Activated CD8-positive, alpha-beta memory T cell treated with anti-CD3 and anti-CD28 coated beads for 36 hours (primary cell): ENCODE data around the gene TRAM2. TPM values are rescaled to one million over a fixed set of nuclear protein-coding genes. Genes with fewer than 3 reads are reported as not detected.

Experiments used
- CTCF ChIA-PET: fragments of 350-600 bp; sonication (Branson Sonifier 250); formaldehyde crosslinking; loops from one replicate; lab custom pipeline; 2021; ENCODE audit warnings: antibody characterized with exemption; lab: Charles Lee
- POLR2A ChIA-PET: fragments of 350-600 bp; sonication (Branson Sonifier 250); formaldehyde crosslinking; loops from one replicate; lab custom pipeline; 2021; ENCODE audit warnings: antibody characterized with exemption; lab: Charles Lee
- total RNA-seq, 2 experiments: library from RNA; stranded (reverse); gene quantifications; one replicate each; pipeline ENCODE4 v1.2.3, GENCODE V29; 2021

The TRAM2 gene
- total RNA-seq, 2 experiments from 2014 or later: 2.6 to 2.7 TPM

DNA sequence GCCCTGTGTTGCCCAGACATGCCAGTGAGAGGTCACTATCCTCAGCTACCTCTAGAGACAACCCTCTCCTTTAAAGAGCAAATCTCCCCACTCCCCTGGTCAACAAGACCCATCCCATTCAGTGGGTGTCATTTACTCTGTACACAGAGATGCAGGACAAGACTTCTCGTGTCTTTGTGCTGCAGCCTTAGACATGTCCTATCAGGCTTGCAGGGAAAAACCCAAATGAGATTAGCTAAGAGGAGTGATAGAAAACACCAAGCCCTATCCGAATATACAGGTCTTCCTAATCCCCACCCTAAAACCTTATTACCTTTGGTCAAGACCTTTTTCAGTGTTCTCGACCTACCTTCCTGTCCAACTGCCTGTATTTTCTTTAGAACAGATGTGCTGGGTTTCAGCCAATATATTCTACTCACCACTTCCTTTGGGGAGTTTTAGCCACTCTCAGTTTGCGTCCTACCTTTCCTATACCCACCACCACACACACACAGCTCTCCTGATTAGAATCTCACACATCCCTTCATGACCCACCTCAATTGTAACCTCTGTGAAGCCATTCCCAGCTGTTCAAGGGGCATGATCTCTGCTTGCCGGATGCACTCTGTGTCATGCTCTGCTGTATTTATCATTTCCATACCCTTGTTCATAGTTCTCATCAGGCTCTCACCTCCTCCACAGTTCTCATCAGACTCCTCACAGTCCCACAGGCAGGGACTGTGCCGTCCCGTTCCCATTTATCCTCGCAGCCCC, 39.7 kb downstream of the TRAM2 start:
- CTCF ChIA-PET: interaction anchor here (0.5 to 2.1 kb wide), 2 partner anchors 26 to 38 kb away, joined by 3 to 6 read pairs; no protein-coding TSS in a partner anchor

DNA sequence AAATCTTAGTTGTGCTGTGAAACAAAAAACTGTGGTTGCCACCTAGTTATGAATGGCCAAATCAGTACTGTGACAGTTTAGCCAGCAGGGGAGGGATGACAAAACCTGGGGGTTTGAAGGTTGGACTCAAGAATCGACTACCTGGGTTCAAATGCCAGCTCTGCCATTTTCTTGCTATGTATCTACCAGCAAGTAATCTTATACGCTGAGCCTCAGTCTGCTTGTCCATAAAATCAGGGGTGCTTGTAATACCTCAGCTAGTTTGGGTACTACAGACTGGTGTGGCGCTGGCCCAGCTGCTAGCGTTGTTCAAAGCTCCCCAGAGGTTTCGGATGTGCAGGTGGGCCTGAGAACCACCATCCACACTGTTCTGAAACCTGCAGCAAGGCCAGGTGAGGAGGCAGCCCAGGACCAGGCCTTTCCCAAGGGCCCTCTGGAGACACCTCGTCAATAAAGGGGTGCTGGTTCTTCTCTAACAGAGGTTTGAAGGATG, 40.4 kb downstream of the TRAM2 start:
- CTCF ChIA-PET: interaction anchor here (2.1 kb wide), 1 partner anchor 39 kb away, joined by 6 read pairs; no protein-coding TSS in a partner anchor
- POLR2A ChIA-PET: interaction anchor here (1.4 kb wide), 1 partner anchor 40 kb away, joined by 4 read pairs; the partner anchor contains the start of gene TRAM2

More for the DNA sequence above, 39.7 kb downstream of the TRAM2 start:
- POLR2A ChIA-PET: interaction anchor here (1.4 kb wide), 1 partner anchor 39 kb away, joined by 4 read pairs; the partner anchor contains the start of gene TRAM2

DNA sequence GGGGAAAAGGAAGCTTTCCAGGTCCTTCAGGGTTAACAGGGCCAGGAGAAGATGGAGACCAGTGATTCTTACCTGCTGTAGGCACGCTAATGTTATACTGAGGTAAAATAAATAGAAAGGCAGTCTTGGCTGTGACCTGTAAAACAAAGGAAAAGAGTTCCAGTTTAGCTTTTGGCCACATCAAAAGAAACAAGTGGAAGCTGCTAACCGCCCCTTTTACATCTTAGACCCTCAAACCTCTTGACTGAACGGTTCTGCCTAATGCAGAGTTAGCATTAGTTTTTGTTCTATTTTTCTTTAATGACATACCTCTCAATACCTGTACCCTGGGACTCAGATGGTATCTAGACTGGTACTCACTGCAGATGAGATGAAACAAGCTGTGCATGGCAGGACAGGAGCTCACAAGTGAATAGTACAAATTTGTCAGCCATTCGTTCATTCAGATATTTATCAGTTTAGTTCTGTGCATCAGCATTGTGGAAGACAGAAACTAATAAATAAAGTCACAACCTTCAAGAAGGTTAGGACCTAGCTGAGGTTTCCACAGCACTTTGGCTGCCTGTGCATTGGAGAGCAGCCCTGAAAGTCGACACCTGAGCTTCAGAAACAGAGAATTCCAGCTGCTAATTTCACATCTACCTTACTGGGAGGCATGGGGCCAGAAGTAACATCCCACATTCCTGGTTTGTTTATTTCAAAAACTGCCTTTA, 41.0 kb downstream of the TRAM2 start:
- CTCF ChIA-PET: interaction anchor here (0.9 to 2.1 kb wide), 2 partner anchors 29 to 40 kb away, joined by 4 to 6 read pairs; no protein-coding TSS in a partner anchor

GRCh38 chr6:52534966-52535390, 41.9 kb downstream of the TRAM2 start:
- POLR2A ChIA-PET: interaction anchor here (0.6 kb wide), 1 partner anchor 265 kb away, joined by 3 read pairs; no protein-coding TSS in a partner anchor

More for the DNA sequence above, 41.0 kb downstream of the TRAM2 start:
- POLR2A ChIA-PET: interaction anchor here (0.6 to 1.4 kb wide), 2 partner anchors 41 to 265 kb away, joined by 3 to 4 read pairs; partner anchors contain the start of gene TRAM2

DNA sequence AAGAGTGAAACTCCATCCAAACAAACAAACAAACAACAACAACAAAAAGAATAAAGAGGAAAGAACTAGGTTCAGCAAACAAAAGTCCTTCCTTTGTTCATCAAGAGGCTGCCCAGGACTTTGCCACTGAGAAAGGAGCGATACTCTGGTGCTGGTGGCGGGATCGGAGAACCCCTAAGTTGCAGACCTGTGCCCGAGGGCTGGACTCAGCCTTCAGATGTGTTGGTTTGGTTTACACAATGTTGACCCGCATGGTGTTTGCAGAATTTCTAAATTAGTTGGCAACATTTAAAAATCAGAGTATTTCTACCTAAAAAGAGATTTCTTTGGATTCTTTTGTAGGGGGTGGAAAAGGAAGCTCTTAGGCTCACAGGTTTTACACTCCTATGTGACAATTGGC, 42.5 kb downstream of the TRAM2 start:
- POLR2A ChIA-PET: no interaction called here
- CTCF ChIA-PET: no interaction called here

More at GRCh38 chr6:52534966-52535390, 41.9 kb downstream of the TRAM2 start:
- CTCF ChIA-PET: interaction anchor here (0.9 kb wide), 1 partner anchor 28 kb away, joined by 4 read pairs; no protein-coding TSS in a partner anchor

DNA sequence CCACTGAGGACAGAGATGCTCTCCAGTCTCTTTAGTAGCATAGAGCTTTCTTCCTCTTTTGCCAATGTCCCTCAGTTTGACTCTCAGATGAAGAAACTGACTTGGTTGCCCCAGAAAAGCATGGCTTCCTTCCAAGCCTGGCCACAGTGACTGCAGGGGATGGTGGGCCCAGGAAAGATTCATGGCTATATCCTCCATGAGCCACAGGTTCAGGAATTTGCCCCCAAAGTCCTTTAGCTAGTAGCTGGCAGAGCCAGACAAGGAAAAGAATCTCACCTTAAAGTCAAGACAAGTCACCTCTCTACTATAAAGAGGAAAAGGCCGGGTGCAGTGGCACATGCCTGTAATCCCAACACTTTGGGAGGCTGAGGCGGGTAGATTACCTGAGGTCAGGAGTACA, 43.4 kb downstream of the TRAM2 start:
- POLR2A ChIA-PET: no interaction called here
- CTCF ChIA-PET: no interaction called here

- CTCF ChIA-PET: no interaction called here
- POLR2A ChIA-PET: no interaction called here
Observed at GRCh38 chr6:52532457-52532856, 44.4 kb downstream of the TRAM2 start.

GRCh38 chr6:52531834-52532233, 45.0 kb downstream of the TRAM2 start:
- ChIA-PET POLR2A (no interaction called here), CTCF (no interaction called here)

GRCh38 chr6:52531396-52531795, 45.5 kb downstream of the TRAM2 start:
- ChIA-PET CTCF (no interaction called here), POLR2A (no interaction called here)

GRCh38 chr6:52530351-52530750, 46.5 kb downstream of the TRAM2 start:
- CTCF ChIA-PET: no interaction called here
- POLR2A ChIA-PET: no interaction called here

- POLR2A ChIA-PET: no interaction called here
- CTCF ChIA-PET: no interaction called here
Observed at GRCh38 chr6:52529311-52529710, 47.5 kb downstream of the TRAM2 start.

GRCh38 chr6:52527436-52527835, 49.4 kb downstream of the TRAM2 start:
- CTCF ChIA-PET: no interaction called here

GRCh38 chr6:52526634-52527033, 50.2 kb downstream of the TRAM2 start:
- ChIA-PET POLR2A (no interaction called here), CTCF (no interaction called here)

More at GRCh38 chr6:52527436-52527835, 49.4 kb downstream of the TRAM2 start:
- POLR2A ChIA-PET: no interaction called here

DNA sequence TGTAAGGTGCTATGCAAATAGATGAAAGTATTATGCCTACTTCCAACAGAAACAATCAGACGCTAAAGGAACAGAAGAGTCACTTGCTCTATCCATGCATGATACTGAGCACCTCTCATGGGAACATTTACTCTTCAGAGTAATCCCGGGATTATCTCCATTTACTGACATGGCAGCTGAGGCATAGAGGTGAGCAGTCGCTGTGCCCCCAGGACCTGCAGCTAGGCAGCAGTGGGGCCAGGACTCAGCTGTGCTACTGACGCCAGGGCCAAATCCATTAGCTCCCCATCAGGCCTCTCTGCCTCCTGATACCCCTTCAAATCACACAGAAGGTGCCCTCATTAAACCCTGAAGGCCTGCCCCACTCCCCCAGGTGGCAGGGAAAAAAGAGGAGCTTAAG, 51.9 kb downstream of the TRAM2 start:
- ChIA-PET CTCF (no interaction called here), POLR2A (no interaction called here)

- CTCF ChIA-PET: no interaction called here
Observed at GRCh38 chr6:52523378-52524142, 53.3 kb downstream of the TRAM2 start.

DNA sequence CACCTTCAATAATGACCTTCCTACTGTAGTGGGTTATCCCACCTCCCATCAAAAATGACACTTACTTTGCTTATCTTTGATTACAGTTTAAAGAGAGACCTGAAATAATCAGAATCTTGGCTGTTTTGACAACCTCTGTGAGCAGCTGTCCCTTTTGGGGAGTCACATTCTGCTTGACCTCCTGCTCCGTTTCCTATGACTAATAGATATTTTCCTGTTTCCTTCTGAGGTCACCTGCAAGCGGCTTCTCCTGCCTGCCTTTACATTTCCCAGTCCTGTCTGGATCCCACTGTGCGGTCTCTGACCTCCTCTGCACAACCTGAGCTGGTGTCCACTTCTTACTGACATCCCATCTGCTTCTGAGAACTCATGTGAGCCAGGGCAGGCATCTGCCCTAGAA, 54.2 kb downstream of the TRAM2 start:
- POLR2A ChIA-PET: no interaction called here
- CTCF ChIA-PET: no interaction called here

More at GRCh38 chr6:52523378-52524142, 53.3 kb downstream of the TRAM2 start:
- POLR2A ChIA-PET: no interaction called here

GRCh38 chr6:52522151-52522626, 54.7 kb downstream of the TRAM2 start:
- ChIA-PET CTCF (no interaction called here), POLR2A (no interaction called here)

GRCh38 chr6:52519618-52520017, 57.2 kb downstream of the TRAM2 start:
- CTCF ChIA-PET: no interaction called here
- POLR2A ChIA-PET: no interaction called here
